IMR-90 (cell line): ENCODE results near the gene NKAIN1. TPM values are rescaled to one million over a fixed set of nuclear protein-coding genes. Genes with fewer than 3 reads are reported as not detected.
"Not testable (repeated sequence)": the region's sequence is repeated elsewhere in the genome, so short reads cannot be mapped to it uniquely, and the experiment has no call there.

ENCODE experiments used
- ATAC-seq: fragments of 200-7000 bp; cut with Tn5 transposase; 2 replicates; pipeline ENCODE4 v1.9.1; 2020; ENCODE audit warnings: low read depth, mild to moderate bottlenecking, moderate library complexity
- BruUV-seq: library from RNA; stranded (reverse); fragments of 400-500 nt; replicated peaks from 2 replicates; lab custom pipeline; 2021; lab: Mats Ljungman, UMichigan
- CTCF ChIA-PET: fragments of 300-600 bp; formaldehyde crosslinking; extraction: SDS; loops from one replicate; lab custom pipeline; 2021; ENCODE audit warnings: antibody characterized with exemption; lab: Yijun Ruan, JAX
- POLR2A ChIA-PET: fragments of 300-600 bp; sonication (Branson Sonifier 250); formaldehyde crosslinking; loops from one replicate; lab custom pipeline; 2022; ENCODE audit warnings: antibody characterized with exemption; ENCODE audit not compliant: unreplicated experiment; lab: Charles Lee
- DNase-seq: peaks from one replicate; pipeline ENCODE4 v3.0.0; 2013
- H2AFZ ChIP-seq: replicated peaks from 2 replicates; pipeline ENCODE3; 2013; ENCODE audit warnings: low read length, mild to moderate bottlenecking; ENCODE audit not compliant: poor library complexity
- H2AK5ac ChIP-seq: 2 replicates; pipeline ENCODE4 v1.6.1; 2013; ENCODE audit warnings: low read depth, low read length, inconsistent platforms
- H2AK9ac ChIP-seq: replicated peaks from 2 replicates; pipeline ENCODE3; 2013; ENCODE audit warnings: mild to moderate bottlenecking, low read depth, low read length, moderate library complexity; ENCODE audit not compliant: poor library complexity
- H2BK120ac ChIP-seq: 2 replicates; pipeline ENCODE4 v1.6.1; 2013; ENCODE audit warnings: low read depth, low read length, inconsistent platforms
- H2BK15ac ChIP-seq: 3 replicates; pipeline ENCODE4 v1.6.1; 2013; ENCODE audit warnings: low read depth, low read length, inconsistent platforms
- H2BK20ac ChIP-seq: 2 replicates; pipeline ENCODE4 v1.6.1; 2013; ENCODE audit warnings: low read depth, mild to moderate bottlenecking, inconsistent platforms, low read length, moderate library complexity
- H2BK5ac ChIP-seq: 2 replicates; pipeline ENCODE4 v1.6.1; 2013; ENCODE audit warnings: mild to moderate bottlenecking, low read depth, low read length, inconsistent platforms; ENCODE audit not compliant: poor library complexity, severe bottlenecking
- H3K14ac ChIP-seq: replicated peaks from 2 replicates; pipeline ENCODE4 v1.6.1; 2013; ENCODE audit warnings: low read depth, low read length, inconsistent platforms
- H3K18ac ChIP-seq: 2 replicates; pipeline ENCODE4 v1.6.1; 2013; ENCODE audit warnings: low read depth, low read length, control low read depth
- H3K23ac ChIP-seq: 2 replicates; pipeline ENCODE4 v1.6.1; 2013; ENCODE audit warnings: low read depth, low read length, inconsistent platforms
- H3K27ac ChIP-seq: 2 replicates; pipeline ENCODE4 v1.5.1; 2013; ENCODE audit warnings: mild to moderate bottlenecking, control low read depth, low read length; ENCODE audit not compliant: insufficient read depth
- H3K27me3 ChIP-seq: 2 replicates; pipeline ENCODE4 v1.6.1; 2013; ENCODE audit warnings: low read length; ENCODE audit not compliant: control insufficient read depth, insufficient read depth
- H3K36me3 ChIP-seq: 2 replicates; pipeline ENCODE4 v1.6.1; 2013; ENCODE audit warnings: low read length, mixed read lengths; ENCODE audit not compliant: control insufficient read depth, insufficient read depth
- H3K4ac ChIP-seq: 2 replicates; pipeline ENCODE4 v1.6.1; 2013; ENCODE audit warnings: low read depth, low read length, inconsistent platforms
- H3K4me1 ChIP-seq: 2 replicates; pipeline ENCODE4 v1.6.1; 2013; ENCODE audit warnings: low read length, mixed read lengths; ENCODE audit not compliant: control insufficient read depth, insufficient read depth
- H3K4me2 ChIP-seq: 2 replicates; pipeline ENCODE4 v1.6.1; 2013; ENCODE audit warnings: low read depth, mild to moderate bottlenecking, control low read depth, low read length, moderate library complexity
- H3K4me3 ChIP-seq: 2 replicates; pipeline ENCODE4 v1.5.1; 2013; ENCODE audit warnings: low read depth, mild to moderate bottlenecking, control low read depth, low read length, moderate library complexity; ENCODE audit not compliant: insufficient read depth
- H3K56ac ChIP-seq: 2 replicates; pipeline ENCODE4 v1.6.1; 2013; ENCODE audit warnings: low read length, inconsistent platforms; ENCODE audit not compliant: insufficient read depth; ENCODE audit errors: extremely low read depth
- H3K79me1 ChIP-seq, 2 experiments: 2 replicates each; pipeline ENCODE4 v1.6.1; 2013; ENCODE audit warnings: low read length in 2 of 2, inconsistent platforms in 1 of 2, low read depth in 1 of 2
- H3K9ac ChIP-seq: 2 replicates; pipeline ENCODE4 v1.6.1; 2013; ENCODE audit warnings: low read depth, low read length, control low read depth
- H3K9me1 ChIP-seq: 2 replicates; pipeline ENCODE4 v1.6.1; 2013; ENCODE audit warnings: low read length, inconsistent platforms; ENCODE audit not compliant: insufficient read depth
- H3K9me3 ChIP-seq: 2 replicates; pipeline ENCODE4 v1.6.1; 2013; ENCODE audit warnings: low read length; ENCODE audit not compliant: control insufficient read depth, insufficient read depth
- H4K20me1 ChIP-seq: 2 replicates; pipeline ENCODE4 v1.6.1; 2013; ENCODE audit warnings: low read length, inconsistent platforms; ENCODE audit not compliant: insufficient read depth
- H4K5ac ChIP-seq: 2 replicates; pipeline ENCODE4 v1.6.1; 2013; ENCODE audit warnings: mild to moderate bottlenecking, low read depth, low read length, control low read depth
- H4K8ac ChIP-seq, 2 experiments: 2 replicates each; pipeline ENCODE4 v1.6.1; 2013; ENCODE audit warnings: low read depth in 2 of 2, low read length in 2 of 2, control low read depth in 1 of 2, inconsistent platforms in 1 of 2
- H4K91ac ChIP-seq: 2 replicates; pipeline ENCODE4 v1.6.1; 2013; ENCODE audit warnings: low read depth, low read length, inconsistent platforms; ENCODE audit not compliant: insufficient read depth
- WGBS, 2 experiments: methylation state at CpG; one replicate each; pipeline versions ENCODE4 v1.1.5 to v1.1.7; 2013; ENCODE audit warnings: missing lambda C conversion rate in 2 of 2; ENCODE audit not compliant: insufficient read length in 1 of 2; ENCODE audit errors: extremely low coverage in 2 of 2; 5-methylcytosine and 5-hydroxymethylcytosine counted together
- dilution Hi-C: fragments of 300-500 bp; cut with HindIII; formaldehyde crosslinking; loops from one replicate; pipeline ENCODE4 v1.14.3; 2018; ENCODE audit warnings: low sequenced_read_pairs; ENCODE audit not compliant: unreplicated experiment
- in situ Hi-C: fragments of 300-500 bp; cut with MboI; formaldehyde crosslinking; loops from 3 replicates; pipeline ENCODE4 v1.14.3; 2019; ENCODE audit warnings: low sequenced_read_pairs, inconsistent platforms, mixed read lengths
- intact Hi-C: fragments of 100-400 bp; cut with micrococcal nuclease; formaldehyde crosslinking; loops from 2 replicates; pipeline ENCODE4 v1.10.0; 2022
- polyA plus RNA-seq, 3 experiments: library from polyadenylated mRNA; depleted of rRNA; stranded (reverse); fragments of >200 nt; gene quantifications; 2 replicates each; pipeline ENCODE4 v1.2.3, GENCODE V29; 2012; ENCODE audit warnings: low replicate concordance in 1 of 3
- total RNA-seq: library from RNA; depleted of rRNA; stranded (reverse); fragments of >200 nt; gene quantifications from 2 replicates; pipeline ENCODE4 v1.2.3, GENCODE V29; 2012

Gene NKAIN1
- total and polyA plus RNA-seq, 2 of the 4 experiments (the other 2 are of a cell fraction), result under 0.01 to 0.09 TPM

DNA sequence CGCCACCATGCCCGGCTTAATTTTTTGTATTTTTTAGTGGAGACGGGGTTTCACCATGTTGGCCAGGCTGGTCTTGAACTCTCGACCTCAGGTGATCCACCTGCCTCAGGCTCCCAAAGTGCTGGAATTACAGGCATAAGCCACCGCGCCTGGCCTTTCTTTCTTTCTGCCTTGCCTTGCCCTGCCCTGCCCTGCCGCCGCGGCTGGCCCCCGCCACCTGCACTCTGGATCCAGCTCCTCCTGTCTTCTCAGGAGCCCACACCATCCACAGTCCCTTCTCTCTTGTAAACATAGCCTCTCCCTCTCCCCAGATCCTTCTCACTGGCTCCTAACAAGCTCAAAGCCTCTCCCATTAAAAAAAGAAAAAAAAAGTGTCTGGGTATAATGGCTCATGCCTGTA lies 44.4 kb downstream of the NKAIN1 start:
- dilution Hi-C loops, H3K4me3 ChIP-seq, H4K5ac ChIP-seq, H3K9me1 ChIP-seq, H4K8ac ChIP-seq, H2BK20ac ChIP-seq, in situ Hi-C loops, H3K56ac ChIP-seq, DNase-seq, H2BK15ac ChIP-seq, BruUV-seq, H2BK5ac ChIP-seq, H3K9me3 ChIP-seq, H3K23ac ChIP-seq, H3K36me3 ChIP-seq, ATAC-seq, H2AK5ac ChIP-seq, H3K18ac ChIP-seq, intact Hi-C loops, H2AFZ ChIP-seq, H3K4ac ChIP-seq, H4K20me1 ChIP-seq, H2AK9ac ChIP-seq, H3K9ac ChIP-seq, H2BK120ac ChIP-seq, H3K79me1 ChIP-seq, H3K4me1 ChIP-seq, H3K4me2 ChIP-seq, H3K14ac ChIP-seq, H4K91ac ChIP-seq, H3K27ac ChIP-seq: not testable (repeated sequence)
- H3K27me3 ChIP-seq, result peaks cover 21% of the 10 kb centered on the region; the same call in 1 of the 2 replicates
- WGBS, 2 experiments, result no CpG with 5 or more reads among the region's 10 CpGs
- CTCF ChIA-PET, result interaction anchor here (2.5 kb wide), 1 partner anchor 10 kb away, joined by 8 read pairs; no protein-coding TSS in a partner anchor
- POLR2A ChIA-PET, result interaction anchor here (0.6 kb wide), 1 partner anchor 93 kb away, joined by 3 read pairs; no protein-coding TSS in a partner anchor
